SHP77 (cell line): ENCODE results near the gene AKR1C2.
"Not testable (repeated sequence)": the region's sequence is repeated elsewhere in the genome, so short reads cannot be mapped to it uniquely, and the experiment has no call there.

Source experiments
- DNase-seq, 2 experiments: peaks; one replicate each; lab custom pipeline; 2025; lab: John Stamatoyannopoulos, UW

Gene AKR1C2

GRCh38 chr10:5003127-5004029 is at the start of gene AKR1C2:
TSS of gene AKR1C2 (minus strand) at chr10:5003857. CDS start at chr10:5003835, 22 bp downstream.
- not testable (repeated sequence) for DNase-seq

DNA sequence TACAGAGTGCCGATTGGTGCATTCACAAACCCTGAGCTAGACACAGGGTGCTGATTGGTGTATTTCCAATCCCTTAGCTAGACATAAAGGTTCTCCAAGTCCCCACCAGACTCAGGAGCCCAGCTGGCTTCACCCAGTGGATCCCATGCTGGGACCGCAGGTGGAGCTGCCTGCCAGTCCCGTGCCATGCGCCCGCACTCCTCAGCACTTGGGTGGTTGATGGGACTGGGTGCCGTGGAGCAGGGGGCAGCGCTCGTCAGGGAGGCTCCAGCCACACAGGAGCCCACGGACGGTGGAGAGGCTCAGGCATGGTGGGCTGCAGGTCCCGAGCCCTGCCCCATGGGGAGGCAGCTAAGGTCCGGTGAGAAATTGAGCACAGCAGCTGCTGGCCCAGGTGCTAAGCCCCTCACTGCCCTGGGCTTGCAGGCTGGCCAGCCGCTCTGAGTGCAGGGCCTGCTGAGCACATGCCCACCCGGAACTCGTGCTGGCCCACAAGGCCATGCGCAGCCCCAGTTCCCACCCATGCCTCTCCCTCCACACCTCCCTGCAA is 49.4 kb upstream of the AKR1C2 start:
- not testable (repeated sequence) for DNase-seq

GRCh38 chr10:5047912-5048628 is 44.4 kb upstream of the AKR1C2 start:
- no peak for DNase-seq

DNA sequence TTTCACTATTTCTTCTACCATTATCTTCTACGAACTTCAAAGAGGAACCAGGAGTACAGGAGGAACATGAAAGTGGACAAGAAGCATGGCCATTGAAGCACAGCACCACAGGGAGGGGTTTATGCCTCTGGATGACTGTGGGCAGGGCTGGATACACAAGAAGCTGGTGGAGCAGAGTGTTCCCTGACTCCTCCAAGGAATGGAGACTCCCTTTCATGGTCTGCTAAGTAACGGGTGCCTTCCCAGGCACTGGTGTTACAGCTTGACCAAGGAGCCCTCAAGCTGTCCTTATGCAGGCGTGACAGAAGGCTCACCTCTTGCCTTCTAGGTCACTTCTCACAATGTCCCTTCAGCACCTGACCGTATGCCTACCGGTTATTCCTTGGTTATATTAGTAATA is 43.4 kb upstream of the AKR1C2 start:
- DNase-seq: not testable (repeated sequence)

GRCh38 chr10:5046410-5046809 is 42.8 kb upstream of the AKR1C2 start:
- DNase-seq: no peak

DNA sequence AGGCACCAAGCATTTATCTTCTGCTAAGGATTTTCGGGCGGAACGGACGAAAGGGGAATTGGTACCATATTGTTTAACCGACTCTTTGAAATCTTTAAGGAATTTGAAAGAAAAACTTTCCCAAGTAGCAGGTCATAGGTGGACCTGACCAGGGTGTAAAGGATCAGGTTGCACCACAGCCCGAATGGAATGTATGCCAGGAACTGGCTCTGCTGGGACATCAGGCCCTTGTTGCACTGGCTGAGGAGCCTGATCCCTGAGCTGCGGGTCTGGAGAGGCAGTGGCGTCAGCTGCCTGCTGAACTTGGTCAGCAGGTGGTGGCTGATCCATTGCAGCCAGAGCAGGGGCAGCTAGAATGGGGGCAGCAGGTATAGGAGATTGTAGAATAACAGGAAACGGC is 41.4 kb upstream of the AKR1C2 start:
- no peak for DNase-seq

DNA sequence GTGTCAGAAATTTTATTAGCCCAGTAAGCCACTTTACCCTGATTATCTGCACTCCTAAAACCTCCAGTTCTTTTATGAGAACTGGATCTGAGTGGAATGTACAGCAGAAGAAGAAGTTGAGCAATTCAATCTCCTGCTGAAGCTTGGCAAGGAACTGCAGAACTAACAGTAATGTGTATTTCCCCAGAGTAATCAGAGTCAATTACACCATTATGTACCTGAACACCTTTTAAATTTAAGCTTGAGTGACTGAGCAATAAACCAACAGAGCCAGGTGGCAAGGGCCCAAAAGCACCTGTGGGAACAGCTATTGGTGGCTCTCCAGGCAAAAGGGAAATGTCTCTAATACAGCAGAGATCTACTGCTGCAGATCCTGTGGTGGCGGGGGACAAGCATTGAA is 40.1 kb upstream of the AKR1C2 start:
- DNase-seq: no peak

DNA sequence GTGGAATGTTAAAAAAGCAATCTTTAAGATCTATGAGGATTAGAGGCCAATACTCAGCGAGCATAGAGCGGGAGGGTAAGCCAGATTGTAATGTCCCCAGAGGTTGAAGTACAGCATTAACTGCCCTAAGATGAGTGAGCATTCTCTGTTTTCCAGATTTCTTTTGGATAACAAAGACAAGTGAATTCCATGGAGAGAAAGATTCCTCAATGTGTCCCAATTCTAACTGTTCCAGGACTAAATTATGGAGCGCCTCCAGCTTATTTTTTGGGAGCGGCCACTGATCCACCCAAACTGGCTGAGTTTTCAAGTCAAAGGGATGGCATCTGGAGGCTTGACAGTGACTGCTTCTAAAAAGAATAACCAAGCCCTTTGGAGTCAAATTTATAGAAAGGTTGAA is 39.3 kb upstream of the AKR1C2 start:
- DNase-seq: no peak

DNA sequence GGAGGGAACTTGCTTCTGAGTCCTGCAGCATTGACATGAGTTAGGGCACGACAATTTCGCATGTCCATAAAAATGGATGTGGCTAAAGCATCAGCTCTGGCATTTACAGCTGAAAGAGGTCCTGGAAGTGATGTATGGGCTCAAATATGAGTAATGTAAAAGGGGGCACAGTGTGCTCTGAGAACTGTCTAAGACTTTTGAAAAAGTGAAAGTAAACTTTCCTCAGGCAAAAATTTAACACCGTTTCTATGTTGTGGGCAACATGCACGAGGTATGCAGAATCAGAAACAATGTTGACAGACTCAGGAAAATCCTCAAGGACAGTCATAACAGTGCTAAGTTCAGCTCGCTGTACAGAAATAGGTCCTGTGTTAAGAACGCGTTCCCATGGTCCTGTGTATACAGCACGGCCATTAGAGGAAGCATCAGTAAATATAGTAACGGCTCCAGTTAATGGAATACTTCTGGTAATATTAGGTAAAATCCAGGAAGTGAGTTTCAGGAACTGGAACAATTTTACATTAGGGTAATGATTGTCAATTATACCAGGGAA is 37.9 kb upstream of the AKR1C2 start:
- DNase-seq: no peak

DNA sequence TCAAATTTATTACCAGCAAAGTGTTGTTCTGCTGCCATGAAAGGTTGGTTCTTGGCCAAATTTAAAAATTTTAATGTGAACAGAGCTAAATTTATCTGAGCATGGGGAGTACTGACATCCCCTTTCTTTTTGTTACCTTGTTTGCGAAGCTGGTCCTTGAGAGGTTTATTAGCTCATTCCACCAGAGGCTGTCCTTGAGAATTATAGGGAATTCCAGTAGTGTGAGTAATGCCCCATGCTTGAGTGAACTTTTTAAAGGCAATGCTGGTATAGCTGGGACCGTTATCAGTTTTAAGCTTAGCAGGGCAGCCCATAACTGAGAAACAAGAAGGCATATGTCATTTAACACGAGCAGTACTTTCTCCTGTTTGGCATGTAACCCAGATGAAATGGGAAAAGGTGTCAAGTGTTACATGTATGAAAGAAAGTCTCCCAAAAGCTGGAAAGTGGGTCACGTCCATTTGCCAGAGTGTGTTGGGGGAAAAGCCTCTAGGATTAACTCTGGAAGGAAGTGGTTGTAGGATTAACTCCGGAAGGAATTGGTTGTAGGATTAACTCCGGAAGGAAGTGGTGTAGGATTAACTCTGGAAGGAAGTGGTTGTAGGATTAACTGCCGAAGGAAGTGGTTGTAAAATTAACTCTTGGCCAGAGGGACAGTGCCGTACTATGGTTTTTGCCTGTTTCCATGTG is 37.3 kb upstream of the AKR1C2 start:
- no peak for DNase-seq

DNA sequence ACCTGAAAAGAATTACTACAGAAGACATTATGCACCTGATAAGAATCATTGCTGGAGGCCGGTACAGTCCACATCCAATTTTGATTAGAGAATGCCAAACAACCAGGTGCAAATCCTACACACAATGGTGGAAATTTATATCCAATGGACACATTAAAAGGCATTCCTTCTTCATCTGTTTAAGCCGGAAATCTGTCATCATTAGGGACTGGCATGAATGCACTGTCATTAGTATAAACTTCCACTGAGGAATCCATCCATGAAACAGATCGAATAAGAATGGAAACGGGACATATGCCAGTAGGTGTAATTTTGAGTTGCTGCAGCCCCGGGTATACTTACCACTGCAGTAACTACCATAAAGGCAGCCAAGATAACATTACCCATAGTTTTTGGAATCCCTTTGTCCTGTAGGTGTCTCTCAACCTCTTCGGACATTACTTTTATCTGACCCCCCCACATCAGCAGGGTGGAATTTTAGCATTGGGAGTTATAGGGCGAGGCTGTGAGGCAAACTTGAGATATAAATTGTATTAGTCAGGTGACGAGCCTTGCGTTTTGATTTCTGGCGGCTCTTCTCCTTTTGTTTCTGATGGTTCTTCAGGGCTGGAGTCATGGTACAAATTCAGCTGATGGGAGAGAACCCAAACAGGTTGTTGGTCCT is 36.5 kb upstream of the AKR1C2 start:
- no peak for DNase-seq

DNA sequence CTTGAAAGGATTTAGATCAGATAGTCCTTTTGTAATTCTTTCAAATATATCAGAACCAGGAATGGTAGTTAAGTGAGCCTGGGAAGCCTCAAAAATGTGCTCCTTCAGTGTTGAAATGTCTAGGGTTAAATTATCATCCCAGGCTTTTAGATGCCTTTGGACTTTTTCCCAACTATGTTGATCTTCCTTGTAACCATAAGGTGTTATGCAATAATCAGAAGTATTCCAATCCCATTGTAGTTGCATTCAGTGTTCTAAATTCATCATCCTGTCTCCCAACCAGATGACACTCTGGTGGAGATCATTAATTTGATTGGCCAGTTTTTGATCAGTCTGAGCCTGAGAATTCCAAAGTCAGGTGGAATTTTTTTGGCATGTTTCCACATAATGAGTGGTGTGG is 35.1 kb upstream of the AKR1C2 start:
- no peak for DNase-seq

DNA sequence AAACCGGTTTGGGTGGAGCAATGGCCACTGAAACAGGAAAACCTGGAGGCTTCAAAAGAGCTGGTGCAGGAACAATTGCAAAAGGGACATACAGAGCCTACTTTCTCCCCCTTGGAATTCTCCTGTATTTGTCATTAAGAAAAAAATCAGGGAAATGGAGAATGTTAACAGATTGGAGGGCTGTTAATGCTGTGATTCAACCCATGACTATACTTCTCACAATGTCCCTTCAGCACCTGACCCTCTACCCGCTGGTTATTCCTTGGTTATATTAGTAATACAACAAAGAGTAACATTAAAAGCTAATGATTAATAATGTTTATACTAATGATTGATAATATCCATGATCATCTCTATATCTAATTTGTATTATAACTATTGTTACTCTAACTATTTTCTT is 34.4 kb upstream of the AKR1C2 start:
- DNase-seq: no peak

- DNase-seq: no peak
Measured at GRCh38 chr10:5036511-5036910, 32.9 kb upstream of the AKR1C2 start.

DNA sequence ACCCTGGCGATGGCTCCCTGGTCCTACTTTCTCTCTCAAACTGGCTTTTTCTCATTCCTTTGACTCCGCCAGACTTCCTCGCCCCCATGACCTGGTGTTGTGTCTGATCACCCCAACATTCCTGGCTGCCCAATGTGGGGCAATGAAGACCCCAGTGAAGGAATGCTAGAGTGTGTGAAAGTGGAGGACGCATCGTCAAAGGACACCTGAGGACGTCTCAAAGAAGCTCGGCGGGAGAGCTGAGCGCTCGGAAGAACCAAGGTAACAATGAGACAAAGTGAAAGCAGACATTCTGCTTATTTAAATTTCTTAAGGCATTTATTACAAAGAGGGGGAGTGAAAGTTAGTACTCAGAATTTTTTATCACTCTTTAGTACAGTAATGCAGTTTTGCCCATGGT is 31.7 kb upstream of the AKR1C2 start:
- DNase-seq: no peak

DNA sequence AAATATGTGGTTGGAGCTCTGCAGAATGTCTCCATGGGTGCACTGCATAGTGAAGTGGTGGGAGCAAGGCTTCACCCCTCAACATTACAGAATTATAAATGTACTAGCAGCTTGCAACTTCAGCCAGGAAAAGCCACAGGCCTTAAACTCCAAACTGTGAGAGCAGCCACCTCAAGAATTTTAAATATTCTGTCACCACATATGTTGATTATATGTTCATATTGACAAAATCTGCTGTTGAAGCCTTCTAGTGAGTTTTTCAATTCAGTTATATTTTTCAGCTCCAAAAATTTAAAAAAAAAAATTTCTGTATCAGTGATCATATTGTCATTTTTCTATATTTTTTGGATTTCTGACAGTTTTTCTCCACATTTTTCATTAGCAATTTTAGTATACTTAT is 30.9 kb upstream of the AKR1C2 start:
- DNase-seq: no peak

DNA sequence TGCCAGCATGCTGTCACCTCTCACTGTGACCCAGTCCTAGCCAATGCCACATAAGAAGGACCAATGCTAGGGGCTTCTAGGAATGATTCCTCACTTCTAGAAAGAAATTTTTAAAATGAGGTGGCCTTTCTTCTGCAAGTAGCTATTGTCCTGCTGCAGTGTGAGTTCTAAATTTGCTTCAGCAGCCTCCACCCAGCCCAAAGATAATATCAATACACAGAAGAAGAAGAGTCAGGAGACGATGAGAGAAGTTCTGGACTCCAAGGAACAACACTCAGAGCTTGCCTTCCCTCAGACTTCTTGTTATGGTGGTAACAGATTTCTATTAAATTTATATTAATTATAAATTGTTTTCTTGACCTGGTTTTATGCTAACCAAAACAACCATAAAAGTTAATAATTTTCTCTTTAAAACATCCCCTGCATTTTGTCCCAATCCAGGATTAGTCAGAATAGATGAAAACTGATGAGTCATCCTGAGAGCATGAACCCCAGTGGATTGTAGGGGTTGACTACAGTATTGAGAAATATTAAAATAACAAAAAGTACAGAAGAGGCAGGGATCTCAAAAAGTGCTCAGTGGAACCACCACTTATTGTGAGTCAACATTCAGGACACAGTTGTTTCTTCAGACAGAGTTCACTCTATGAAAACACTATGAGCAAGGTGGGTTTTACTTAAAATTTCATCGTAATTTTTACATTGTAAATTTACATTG is 29.6 kb upstream of the AKR1C2 start:
- DNase-seq: no peak

- not testable (repeated sequence) for DNase-seq
Measured at GRCh38 chr10:5032444-5032843, 28.8 kb upstream of the AKR1C2 start.

GRCh38 chr10:5031588-5031987 is 27.9 kb upstream of the AKR1C2 start:
- not testable (repeated sequence) for DNase-seq

DNA sequence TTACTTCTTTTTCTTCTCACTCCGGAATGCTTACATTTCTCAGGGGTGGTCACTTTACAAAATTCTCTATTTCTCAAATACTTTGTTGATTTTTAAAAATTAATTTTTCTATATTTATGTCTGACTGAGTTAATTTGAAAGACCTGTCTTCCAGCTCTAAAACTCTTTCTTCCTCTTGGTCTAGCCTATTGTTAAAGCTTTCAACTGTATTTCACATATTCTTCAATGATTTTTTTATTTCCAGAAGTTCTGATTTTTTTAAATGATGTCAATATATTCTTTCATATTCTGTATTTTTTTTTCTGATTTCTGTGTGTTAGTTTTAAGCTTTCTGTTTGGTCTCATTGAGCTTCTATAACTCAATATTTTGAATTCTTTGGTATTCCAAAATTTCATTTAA is 27.3 kb upstream of the AKR1C2 start:
- DNase-seq: no peak

DNA sequence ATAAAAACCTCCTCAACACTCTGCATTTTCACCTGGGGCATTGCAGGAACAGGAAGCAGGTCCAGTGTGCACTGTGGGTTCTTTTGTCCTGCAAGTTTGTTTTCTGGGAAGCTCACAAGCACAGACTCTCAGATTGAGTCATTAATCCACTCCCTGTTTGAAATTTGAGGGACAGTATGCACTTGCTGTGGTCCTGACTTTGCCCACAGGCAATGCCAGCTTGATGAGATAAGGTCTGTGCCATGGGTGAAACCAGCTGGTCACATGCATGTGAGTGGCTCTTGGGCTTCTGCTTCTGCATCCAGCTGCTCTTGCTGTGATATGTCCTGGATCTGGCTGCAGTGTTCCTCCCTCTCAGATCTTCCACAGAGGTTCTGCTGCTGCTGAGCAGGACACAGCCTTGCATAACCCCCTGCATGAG is 21.8 kb upstream of the AKR1C2 start:
- DNase-seq: peak in 1 of 2 experiments; percentile 42
